SK-N-SH treated with all-trans-retinoic acid at 6 μM for 48 hours (cell line): ENCODE results near the gene RAB3GAP2.

Experiments
- ATAC-seq: fragments of 200-7000 bp; cut with Tn5 transposase; 3 replicates; pipeline ENCODE4 v1.9.1; 2020; ENCODE audit warnings: mild to moderate bottlenecking, moderate library complexity
- ARNTL ChIP-seq: fragments of 450-650 bp; formaldehyde crosslinking; IDR thresholded peaks from 2 replicates; pipeline ENCODE4 v1.5.0; 2020; ENCODE audit warnings: low read depth, mild to moderate bottlenecking, moderate library complexity, borderline replicate concordance
- BACH2 ChIP-seq: fragments of 250-450 bp; sonication (Bioruptor Pico); IDR thresholded peaks from 2 replicates; pipeline ENCODE4 v1.9.0; 2021; ENCODE audit warnings: mild to moderate bottlenecking, borderline replicate concordance
- CSDC2 ChIP-seq: fragments of 250-450 bp; sonication (Bioruptor Pico); IDR thresholded peaks from 2 replicates; pipeline ENCODE4 v1.5.0; 2020; ENCODE audit warnings: mild to moderate bottlenecking, moderate library complexity
- GLIS3 ChIP-seq: fragments of 250-450 bp; sonication (Bioruptor Pico); IDR thresholded peaks from 2 replicates; pipeline ENCODE4 v1.5.0; 2020; ENCODE audit warnings: mild to moderate bottlenecking, moderate library complexity
- ISL1 ChIP-seq: fragments of 250-450 bp; sonication (Bioruptor Pico); IDR thresholded peaks from 2 replicates; pipeline ENCODE4 v2.1.2; 2022; ENCODE audit warnings: mild to moderate bottlenecking, moderate library complexity
- OSR1 ChIP-seq: fragments of 250-450 bp; sonication (Bioruptor Pico); IDR thresholded peaks from 2 replicates; pipeline ENCODE4 v1.8.0; 2022; ENCODE audit warnings: moderate library complexity, mild to moderate bottlenecking, inconsistent platforms
- PPARA ChIP-seq: fragments of 250-450 bp; sonication (Bioruptor Pico); IDR thresholded peaks from 2 replicates; pipeline ENCODE4 v1.5.0; 2020; ENCODE audit warnings: mild to moderate bottlenecking, borderline replicate concordance
- RARB ChIP-seq: fragments of 250-450 bp; sonication (Bioruptor Pico); IDR thresholded peaks from 2 replicates; pipeline ENCODE4 v1.8.0; 2021; ENCODE audit warnings: mild to moderate bottlenecking, moderate library complexity
- SNAI2 ChIP-seq: fragments of 250-450 bp; sonication (Bioruptor Pico); IDR thresholded peaks from 2 replicates; pipeline ENCODE4 v1.5.0; 2020; ENCODE audit warnings: mild to moderate bottlenecking, moderate library complexity
- TCF4 ChIP-seq: fragments of 250-450 bp; sonication (Bioruptor Pico); IDR thresholded peaks from 2 replicates; pipeline ENCODE4 v1.8.0; 2021; ENCODE audit warnings: mild to moderate bottlenecking, moderate library complexity, borderline replicate concordance
- TOX ChIP-seq: fragments of 250-450 bp; sonication (Bioruptor Pico); IDR thresholded peaks from 2 replicates; pipeline ENCODE4 v1.8.0; 2021; ENCODE audit warnings: mild to moderate bottlenecking, moderate library complexity, borderline replicate concordance
- ZC3H10 ChIP-seq: fragments of 250-450 bp; sonication (Bioruptor Pico); IDR thresholded peaks from 2 replicates; pipeline ENCODE4 v1.5.1; 2021; ENCODE audit warnings: mild to moderate bottlenecking, moderate library complexity
- ZFP3 ChIP-seq: fragments of 250-450 bp; sonication (Bioruptor Pico); IDR thresholded peaks from 2 replicates; pipeline ENCODE4 v1.5.0; 2020; ENCODE audit warnings: mild to moderate bottlenecking, moderate library complexity
- ZNF565 ChIP-seq: fragments of 450-650 bp; formaldehyde crosslinking; conservative IDR thresholded peaks from 2 replicates; pipeline ENCODE4 v1.5.0; 2020; ENCODE audit warnings: low read depth, mild to moderate bottlenecking, moderate library complexity
- ZNF70 ChIP-seq: fragments of 450-650 bp; formaldehyde crosslinking; IDR thresholded peaks from 2 replicates; pipeline ENCODE4 v1.5.0; 2020; ENCODE audit warnings: mild to moderate bottlenecking, moderate library complexity
- ZNF8 ChIP-seq: fragments of 450-650 bp; formaldehyde crosslinking; IDR thresholded peaks from 2 replicates; pipeline ENCODE4 v1.5.0; 2020; ENCODE audit warnings: mild to moderate bottlenecking, moderate library complexity
- TF ChIP-seq, protein P1 (sequence below): fragments of 250-450 bp; sonication (Bioruptor Pico); IDR thresholded peaks from 2 replicates; pipeline ENCODE4 v1.5.0; 2020; ENCODE audit warnings: mild to moderate bottlenecking, moderate library complexity
- TF ChIP-seq, protein P2 (sequence below): fragments of 250-450 bp; sonication (Bioruptor Pico); IDR thresholded peaks from 2 replicates; pipeline ENCODE4 v1.5.1; 2020; ENCODE audit warnings: low read depth, mild to moderate bottlenecking, moderate library complexity
- TF ChIP-seq, protein P3 (sequence below): fragments of 250-450 bp; sonication (Bioruptor Pico); IDR thresholded peaks from 2 replicates; pipeline ENCODE4 v1.5.1; 2021; ENCODE audit warnings: mild to moderate bottlenecking, moderate library complexity
- TF ChIP-seq, protein P4 (sequence below): fragments of 250-450 bp; sonication (Bioruptor Pico); IDR thresholded peaks from 2 replicates; pipeline ENCODE4 v1.8.0; 2021; ENCODE audit warnings: low read depth, mild to moderate bottlenecking, moderate library complexity, borderline replicate concordance

RAB3GAP2 gene

DNA sequence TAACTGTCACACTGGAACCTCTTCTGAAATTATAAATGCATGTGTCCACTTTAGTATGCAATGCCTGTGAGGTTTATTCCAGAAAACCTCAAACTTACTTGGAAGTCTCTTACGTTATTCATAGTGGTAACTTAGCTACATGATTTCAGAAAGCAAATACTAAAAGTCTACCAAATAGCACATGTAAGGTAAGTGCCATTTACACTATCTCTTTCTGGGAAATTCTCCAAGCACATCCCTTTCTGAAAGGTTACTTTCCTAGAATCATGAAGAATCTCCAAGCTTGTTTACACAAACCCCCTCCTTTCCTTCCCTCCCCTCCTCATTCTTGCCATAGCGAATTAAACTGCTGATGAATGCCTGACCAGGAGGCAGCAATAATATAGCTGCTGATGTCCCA is 42.5 kb downstream of the RAB3GAP2 start:
- TF ChIP-seq TOX (no peak), CSDC2 (CRISPR knock-in tag) (no peak), PPARA (CRISPR knock-in tag) (no peak), OSR1 (no peak), RARB (CRISPR knock-in tag) (no peak), ZFP3 (CRISPR knock-in tag) (no peak), ZC3H10 (CRISPR knock-in tag) (no peak), ZNF565 (CRISPR knock-in tag) (no peak), BACH2 (CRISPR knock-in tag) (no peak), GLIS3 (CRISPR knock-in tag) (no peak), ARNTL (CRISPR knock-in tag) (no peak), TCF4 (CRISPR knock-in tag) (no peak), ZNF8 (no peak), ZNF70 (CRISPR knock-in tag) (no peak), ISL1 (CRISPR knock-in tag) (no peak)
- TF ChIP-seq, protein P1, sequence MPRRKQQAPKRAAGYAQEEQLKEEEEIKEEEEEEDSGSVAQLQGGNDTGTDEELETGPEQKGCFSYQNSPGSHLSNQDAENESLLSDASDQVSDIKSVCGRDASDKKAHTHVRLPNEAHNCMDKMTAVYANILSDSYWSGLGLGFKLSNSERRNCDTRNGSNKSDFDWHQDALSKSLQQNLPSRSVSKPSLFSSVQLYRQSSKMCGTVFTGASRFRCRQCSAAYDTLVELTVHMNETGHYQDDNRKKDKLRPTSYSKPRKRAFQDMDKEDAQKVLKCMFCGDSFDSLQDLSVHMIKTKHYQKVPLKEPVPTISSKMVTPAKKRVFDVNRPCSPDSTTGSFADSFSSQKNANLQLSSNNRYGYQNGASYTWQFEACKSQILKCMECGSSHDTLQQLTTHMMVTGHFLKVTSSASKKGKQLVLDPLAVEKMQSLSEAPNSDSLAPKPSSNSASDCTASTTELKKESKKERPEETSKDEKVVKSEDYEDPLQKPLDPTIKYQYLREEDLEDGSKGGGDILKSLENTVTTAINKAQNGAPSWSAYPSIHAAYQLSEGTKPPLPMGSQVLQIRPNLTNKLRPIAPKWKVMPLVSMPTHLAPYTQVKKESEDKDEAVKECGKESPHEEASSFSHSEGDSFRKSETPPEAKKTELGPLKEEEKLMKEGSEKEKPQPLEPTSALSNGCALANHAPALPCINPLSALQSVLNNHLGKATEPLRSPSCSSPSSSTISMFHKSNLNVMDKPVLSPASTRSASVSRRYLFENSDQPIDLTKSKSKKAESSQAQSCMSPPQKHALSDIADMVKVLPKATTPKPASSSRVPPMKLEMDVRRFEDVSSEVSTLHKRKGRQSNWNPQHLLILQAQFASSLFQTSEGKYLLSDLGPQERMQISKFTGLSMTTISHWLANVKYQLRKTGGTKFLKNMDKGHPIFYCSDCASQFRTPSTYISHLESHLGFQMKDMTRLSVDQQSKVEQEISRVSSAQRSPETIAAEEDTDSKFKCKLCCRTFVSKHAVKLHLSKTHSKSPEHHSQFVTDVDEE (CRISPR knock-in tag) = no peak
- TF ChIP-seq, protein P2, sequence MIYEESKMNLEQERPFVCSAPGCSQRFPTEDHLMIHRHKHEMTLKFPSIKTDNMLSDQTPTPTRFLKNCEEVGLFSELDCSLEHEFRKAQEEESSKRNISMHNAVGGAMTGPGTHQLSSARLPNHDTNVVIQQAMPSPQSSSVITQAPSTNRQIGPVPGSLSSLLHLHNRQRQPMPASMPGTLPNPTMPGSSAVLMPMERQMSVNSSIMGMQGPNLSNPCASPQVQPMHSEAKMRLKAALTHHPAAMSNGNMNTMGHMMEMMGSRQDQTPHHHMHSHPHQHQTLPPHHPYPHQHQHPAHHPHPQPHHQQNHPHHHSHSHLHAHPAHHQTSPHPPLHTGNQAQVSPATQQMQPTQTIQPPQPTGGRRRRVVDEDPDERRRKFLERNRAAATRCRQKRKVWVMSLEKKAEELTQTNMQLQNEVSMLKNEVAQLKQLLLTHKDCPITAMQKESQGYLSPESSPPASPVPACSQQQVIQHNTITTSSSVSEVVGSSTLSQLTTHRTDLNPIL (CRISPR knock-in tag) = no peak
- TF ChIP-seq, protein P3, sequence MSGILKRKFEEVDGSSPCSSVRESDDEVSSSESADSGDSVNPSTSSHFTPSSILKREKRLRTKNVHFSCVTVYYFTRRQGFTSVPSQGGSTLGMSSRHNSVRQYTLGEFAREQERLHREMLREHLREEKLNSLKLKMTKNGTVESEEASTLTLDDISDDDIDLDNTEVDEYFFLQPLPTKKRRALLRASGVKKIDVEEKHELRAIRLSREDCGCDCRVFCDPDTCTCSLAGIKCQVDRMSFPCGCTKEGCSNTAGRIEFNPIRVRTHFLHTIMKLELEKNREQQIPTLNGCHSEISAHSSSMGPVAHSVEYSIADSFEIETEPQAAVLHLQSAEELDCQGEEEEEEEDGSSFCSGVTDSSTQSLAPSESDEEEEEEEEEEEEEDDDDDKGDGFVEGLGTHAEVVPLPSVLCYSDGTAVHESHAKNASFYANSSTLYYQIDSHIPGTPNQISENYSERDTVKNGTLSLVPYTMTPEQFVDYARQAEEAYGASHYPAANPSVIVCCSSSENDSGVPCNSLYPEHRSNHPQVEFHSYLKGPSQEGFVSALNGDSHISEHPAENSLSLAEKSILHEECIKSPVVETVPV (CRISPR knock-in tag) = no peak
- ATAC-seq = no peak

DNA sequence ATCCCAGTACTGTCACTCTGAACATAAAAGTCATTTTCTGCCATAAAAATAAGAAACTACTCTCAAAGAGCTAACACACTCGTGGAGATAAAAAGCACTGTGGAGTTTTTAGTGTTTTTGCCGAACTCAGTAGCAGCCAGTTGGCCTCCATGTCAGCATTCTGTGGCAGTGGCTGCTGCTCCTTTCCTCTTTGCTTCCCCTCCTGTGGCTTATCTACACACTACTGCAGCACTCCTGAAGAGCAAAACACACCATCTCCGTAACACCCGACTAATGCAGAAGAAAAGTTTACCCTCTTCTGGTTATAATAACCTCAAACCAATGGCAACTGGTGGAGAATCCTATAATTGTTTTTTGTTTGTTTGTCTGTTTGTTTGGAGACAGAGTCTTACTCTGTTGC is 44.9 kb downstream of the RAB3GAP2 start:
- ATAC-seq = no peak
- TF ChIP-seq TCF4 (CRISPR knock-in tag) = no peak
- TF ChIP-seq PPARA (CRISPR knock-in tag) = no peak
- TF ChIP-seq ZC3H10 (CRISPR knock-in tag) = no peak

DNA sequence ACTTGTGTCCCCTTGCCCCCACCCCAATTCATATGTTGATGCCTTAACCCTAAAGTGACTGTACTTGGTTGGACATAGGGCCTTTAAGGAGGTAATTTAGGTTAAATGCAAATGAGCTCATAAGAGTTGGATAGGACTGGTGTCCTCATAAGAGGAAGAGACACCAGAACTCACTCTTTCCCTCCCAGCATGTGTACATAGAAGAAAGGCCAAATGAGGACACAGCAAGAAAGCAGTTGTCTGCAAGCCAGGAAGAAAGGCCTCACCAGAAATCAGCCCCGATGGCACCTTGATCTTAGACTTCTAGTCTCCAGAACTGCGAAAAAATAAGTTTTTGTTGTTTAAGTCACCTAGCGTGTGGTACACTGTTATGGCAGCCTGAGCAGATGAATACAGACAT is 45.5 kb downstream of the RAB3GAP2 start:
- TF ChIP-seq ISL1 (CRISPR knock-in tag) (no peak), ZNF8 (no peak)
- no peak for ATAC-seq

DNA sequence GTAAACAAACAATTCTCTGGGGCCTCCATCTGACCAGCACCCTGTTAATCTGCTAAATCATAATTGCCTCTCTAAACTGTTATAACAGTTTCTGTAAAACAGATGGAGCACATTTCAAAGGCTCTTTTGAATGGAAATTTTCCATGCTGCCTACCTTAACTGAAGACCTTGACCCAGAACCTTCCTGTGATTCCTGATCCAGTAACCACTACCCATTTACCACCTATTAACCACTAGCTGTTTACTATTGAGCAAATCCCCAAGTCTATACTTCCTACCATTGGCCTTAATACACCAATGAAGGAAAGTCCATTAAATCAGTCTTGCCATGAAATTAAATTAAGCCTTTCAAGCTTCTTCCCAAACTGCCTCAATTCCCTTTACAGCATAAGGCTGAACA is 46.3 kb downstream of the RAB3GAP2 start:
- no peak for ATAC-seq
- TF ChIP-seq TOX (no peak), RARB (CRISPR knock-in tag) (no peak), SNAI2 (CRISPR knock-in tag) (no peak), ZNF70 (CRISPR knock-in tag) (no peak), OSR1 (no peak)

DNA sequence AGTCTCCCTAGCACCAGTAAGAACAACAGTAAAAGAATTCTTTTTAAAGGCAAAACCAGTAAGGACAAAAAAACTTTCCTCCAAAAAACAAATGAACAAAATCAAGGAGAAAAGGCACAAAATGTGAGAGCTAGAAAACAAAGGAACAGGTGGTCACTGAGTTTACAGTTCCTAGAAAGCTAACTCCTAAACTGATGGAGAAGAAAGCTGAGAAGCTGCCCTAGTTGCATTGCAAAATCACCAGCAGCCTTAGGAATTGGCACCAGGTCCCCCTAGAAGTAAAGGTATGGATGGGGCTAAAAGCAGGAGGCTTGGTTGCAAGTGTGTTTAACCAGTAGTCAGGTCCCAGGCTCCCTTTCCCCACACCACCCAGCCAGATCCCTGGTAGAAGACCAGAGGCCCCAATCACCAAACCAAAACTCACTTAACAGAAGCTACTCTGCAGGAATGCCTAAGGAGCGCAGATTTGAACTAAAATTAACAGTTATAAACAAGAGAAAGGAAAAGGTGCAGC is 47.6 kb downstream of the RAB3GAP2 start:
- TF ChIP-seq, protein P4, sequence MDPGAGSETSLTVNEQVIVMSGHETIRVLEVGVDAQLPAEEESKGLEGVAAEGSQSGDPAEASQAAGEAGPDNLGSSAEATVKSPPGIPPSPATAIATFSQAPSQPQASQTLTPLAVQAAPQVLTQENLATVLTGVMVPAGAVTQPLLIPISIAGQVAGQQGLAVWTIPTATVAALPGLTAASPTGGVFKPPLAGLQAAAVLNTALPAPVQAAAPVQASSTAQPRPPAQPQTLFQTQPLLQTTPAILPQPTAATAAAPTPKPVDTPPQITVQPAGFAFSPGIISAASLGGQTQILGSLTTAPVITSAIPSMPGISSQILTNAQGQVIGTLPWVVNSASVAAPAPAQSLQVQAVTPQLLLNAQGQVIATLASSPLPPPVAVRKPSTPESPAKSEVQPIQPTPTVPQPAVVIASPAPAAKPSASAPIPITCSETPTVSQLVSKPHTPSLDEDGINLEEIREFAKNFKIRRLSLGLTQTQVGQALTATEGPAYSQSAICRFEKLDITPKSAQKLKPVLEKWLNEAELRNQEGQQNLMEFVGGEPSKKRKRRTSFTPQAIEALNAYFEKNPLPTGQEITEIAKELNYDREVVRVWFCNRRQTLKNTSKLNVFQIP = no peak
- no peak for TF ChIP-seq GLIS3 (CRISPR knock-in tag)
- TF ChIP-seq, all 23 proteins: peak for 0
- ATAC-seq = no peak
